Colonic mucosa (tissue), 4 donors: Measurements from ENCODE around the gene ARFIP1. TPM values are rescaled to one million over a fixed set of nuclear protein-coding genes. Genes with fewer than 3 reads are reported as not detected.
"Not testable (repeated sequence)": the region's sequence is repeated elsewhere in the genome, so short reads cannot be mapped to it uniquely, and the experiment has no call there.

Experiments
- DNase-seq: peaks from one replicate; pipeline ENCODE4 v3.0.0-alpha.2; 2020
- H3K27ac ChIP-seq: fragments of 200-600 bp; one replicate; pipeline ENCODE4 v1.8.0; 2021
- H3K27me3 ChIP-seq: fragments of 200-600 bp; one replicate; pipeline ENCODE4 v1.8.0; 2021
- H3K36me3 ChIP-seq: fragments of 200-600 bp; one replicate; pipeline ENCODE4 v1.8.0; 2021
- H3K4me1 ChIP-seq: fragments of 200-600 bp; one replicate; pipeline ENCODE4 v1.8.0; 2021; ENCODE audit warnings: mild to moderate bottlenecking
- H3K4me3 ChIP-seq: fragments of 200-600 bp; one replicate; pipeline ENCODE4 v1.8.0; 2021
- H3K9ac ChIP-seq, 2 donors: one replicate each; pipeline ENCODE4 v1.7.0; 2013; ENCODE audit warnings: control low read depth in 2 of 2, low read depth in 2 of 2, low read length in 2 of 2
- H3K9me3 ChIP-seq: fragments of 200-600 bp; one replicate; pipeline ENCODE4 v1.8.0; 2021
- CTCF ChIP-seq: fragments of 200-600 bp; IDR thresholded peaks from one replicate; pipeline ENCODE4 v1.8.0; 2022; ENCODE audit warnings: antibody characterized with exemption, mild to moderate bottlenecking
- intact Hi-C: fragments of 100-400 bp; cut with DNase I; formaldehyde crosslinking; loops from one replicate; pipeline ENCODE4 v1.14.1; 2022
- total RNA-seq, 2 donors: library from RNA; stranded (reverse); fragmentation: NEBNext Ultra II Directional in 1 of 2; extraction: Animal tissue kit (Norgen Biotek cat#: 25700) in 1 of 2; gene quantifications; one replicate each; pipeline ENCODE4 v1.2.1, GENCODE V29; 2021
- donor health status: healthy.
- donor health status: DM: no; HTN: no; CAD: no.
- donor health status: DM: no; HTN: no; CAD: no.

ARFIP1 gene
- total RNA-seq, 2 donors from 2014 or later = 55.9 to 74.1 TPM

- no peak for DNase-seq
- no peaks in the 10 kb centered on the region for H3K9me3 ChIP-seq
- no peaks in the 10 kb centered on the region for H3K27me3 ChIP-seq
- no peak overlapping the region for H3K27ac ChIP-seq
- no peaks in the 10 kb centered on the region for H3K36me3 ChIP-seq
- no peaks in the 10 kb centered on the region for H3K4me1 ChIP-seq
- H3K9ac ChIP-seq = no peak overlapping the region
- intact Hi-C loops = no loop called here
- no peak overlapping the region for H3K4me3 ChIP-seq
- TF ChIP-seq CTCF = no peak
These were observed 84.6 kb downstream of the ARFIP1 start for GRCh38 chr4:152864361-152864760.

GRCh38 chr4:152866432-152866993, 86.8 kb downstream of the ARFIP1 start:
- H3K36me3 ChIP-seq, DNase-seq, H3K4me1 ChIP-seq, H3K9ac ChIP-seq, H3K4me3 ChIP-seq, H3K27ac ChIP-seq, H3K9me3 ChIP-seq, intact Hi-C loops, H3K27me3 ChIP-seq: not testable (repeated sequence)

- no peak for TF ChIP-seq CTCF
- no peaks in the 10 kb centered on the region for H3K4me1 ChIP-seq
- no peaks in the 10 kb centered on the region for H3K9me3 ChIP-seq
- intact Hi-C loops = no loop called here
- no peaks in the 10 kb centered on the region for H3K27me3 ChIP-seq
- DNase-seq = no peak
- H3K27ac ChIP-seq = no peak overlapping the region
- H3K4me3 ChIP-seq = no peak overlapping the region
- H3K9ac ChIP-seq = no peak overlapping the region
- no peaks in the 10 kb centered on the region for H3K36me3 ChIP-seq
These were observed 90.9 kb downstream of the ARFIP1 start for GRCh38 chr4:152870606-152871005.

DNA sequence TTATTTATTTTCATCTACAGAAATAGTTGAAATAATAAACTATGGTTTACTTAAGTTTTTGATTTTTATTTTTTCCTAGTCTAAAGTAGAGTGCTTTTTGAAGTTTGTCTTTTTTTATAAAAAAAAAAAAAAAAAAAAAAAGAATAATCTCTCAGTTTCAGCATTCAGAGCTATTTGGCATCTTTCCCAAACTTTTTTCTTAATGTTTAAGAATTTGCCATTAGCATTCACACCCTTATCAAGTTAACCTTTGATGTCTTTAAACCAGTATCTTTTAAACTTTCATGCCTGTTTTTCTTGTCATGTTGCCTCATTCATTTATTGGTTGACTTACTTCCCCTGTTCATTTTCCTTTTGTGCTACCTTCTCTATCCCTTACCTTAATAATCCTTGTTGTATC, 95.5 kb downstream of the ARFIP1 start:
- H3K27me3 ChIP-seq = no peaks in the 10 kb centered on the region
- no peak for TF ChIP-seq CTCF
- DNase-seq = no peak
- H3K36me3 ChIP-seq = no peaks in the 10 kb centered on the region
- H3K27ac ChIP-seq = no peak overlapping the region
- H3K9ac ChIP-seq = no peak overlapping the region
- H3K4me1 ChIP-seq = no peaks in the 10 kb centered on the region
- H3K9me3 ChIP-seq = no peaks in the 10 kb centered on the region
- H3K4me3 ChIP-seq = no peak overlapping the region
- intact Hi-C loops = no loop called here

GRCh38 chr4:152877868-152878267, 98.1 kb downstream of the ARFIP1 start:
- H3K27me3 ChIP-seq = no peaks in the 10 kb centered on the region
- H3K4me1 ChIP-seq = no peaks in the 10 kb centered on the region
- H3K27ac ChIP-seq = no peak overlapping the region
- H3K9ac ChIP-seq = no peak overlapping the region
- DNase-seq = no peak
- no peaks in the 10 kb centered on the region for H3K36me3 ChIP-seq
- TF ChIP-seq CTCF = no peak
- no peaks in the 10 kb centered on the region for H3K9me3 ChIP-seq
- H3K4me3 ChIP-seq = no peak overlapping the region
- intact Hi-C loops = no loop called here

GRCh38 chr4:152880263-152880662, 100.5 kb downstream of the ARFIP1 start:
- TF ChIP-seq CTCF = no peak
- Histone ChIP-seq H3K9ac (no peak overlapping the region), H3K36me3 (no peaks in the 10 kb centered on the region), H3K27ac (no peak overlapping the region), H3K4me3 (no peak overlapping the region), H3K9me3 (no peaks in the 10 kb centered on the region), H3K27me3 (no peaks in the 10 kb centered on the region), H3K4me1 (no peaks in the 10 kb centered on the region)
- DNase-seq = no peak
- intact Hi-C loops = no loop called here
